GM12878 (cell line): ENCODE results near the gene PPP2R3A.

Experiments
- ASH2L ChIP-seq: fragments of 300-600, 200-600 bp; sonication (generic); IDR thresholded peaks from 2 replicates; pipeline ENCODE4 v1.6.1; 2017; ENCODE audit warnings: low read depth, mild to moderate bottlenecking, borderline replicate concordance
- BCLAF1 ChIP-seq: fragments of 450-650 bp; IDR thresholded peaks from 2 replicates; pipeline ENCODE4 v1.6.1; 2017; ENCODE audit warnings: antibody characterized with exemption, mild to moderate bottlenecking, moderate library complexity
- BRCA1 ChIP-seq: IDR thresholded peaks from 2 replicates; pipeline ENCODE4 v1.6.1; 2011; ENCODE audit warnings: low read depth, low read length, improper control_type of control experiment
- CHD2 ChIP-seq: IDR thresholded peaks from 2 replicates; pipeline ENCODE4 v1.6.1; 2011; ENCODE audit warnings: low read depth, low read length, improper control_type of control experiment, borderline replicate concordance
- CTCF ChIP-seq, 3 experiments: IDR thresholded peaks in 2 of 3; conservative IDR thresholded peaks in 1 of 3; 2 replicates each; pipeline ENCODE4 v1.5.1; 2011; ENCODE audit warnings: low read depth in 3 of 3, low read length in 3 of 3, mild to moderate bottlenecking in 3 of 3, control low read depth in 2 of 3, moderate library complexity in 2 of 3, inconsistent platforms in 1 of 3, mixed read lengths in 1 of 3; ENCODE audit not compliant: control insufficient read depth in 2 of 3, insufficient read depth in 1 of 3; ENCODE audit errors: extremely low read depth in 1 of 3
- HDGF ChIP-seq: fragments of 450-650 bp; IDR thresholded peaks from 2 replicates; pipeline ENCODE4 v1.6.1; 2016; ENCODE audit warnings: antibody characterized with exemption
- MEF2A ChIP-seq: IDR thresholded peaks from 2 replicates; pipeline ENCODE4 v1.6.1; 2011; ENCODE audit warnings: low read depth, mild to moderate bottlenecking, low read length, moderate library complexity; ENCODE audit not compliant: insufficient read depth
- NR2F1 ChIP-seq: fragments of 450-650 bp; conservative IDR thresholded peaks from 2 replicates; pipeline ENCODE4 v1.6.1; 2017; ENCODE audit warnings: mild to moderate bottlenecking
- RFX5 ChIP-seq: IDR thresholded peaks from 2 replicates; pipeline ENCODE4 v1.6.1; 2011; ENCODE audit warnings: low read depth, low read length, improper control_type of control experiment
- SP1 ChIP-seq: IDR thresholded peaks from one replicate; pipeline ENCODE4 v1.6.1; 2011; ENCODE audit warnings: low read depth, low read length
- SUZ12 ChIP-seq: fragments of 200-600 bp; sonication (generic); IDR thresholded peaks from one replicate; pipeline ENCODE4 v1.6.1; 2018; ENCODE audit warnings: antibody characterized with exemption, mild to moderate bottlenecking; ENCODE audit not compliant: unreplicated experiment
- TAF1 ChIP-seq: IDR thresholded peaks from 2 replicates; pipeline ENCODE4 v1.6.1; 2011; ENCODE audit warnings: mild to moderate bottlenecking, low read depth, low read length, borderline replicate concordance
- ZNF687 ChIP-seq: fragments of 450-650 bp; IDR thresholded peaks from 2 replicates; pipeline ENCODE4 v1.6.1; 2017; ENCODE audit warnings: mild to moderate bottlenecking, moderate library complexity

- TF ChIP-seq BCLAF1 (no peak), CHD2 (no peak), CTCF (IDR thresholded peaks at IDR 0.05 in 2 of 3, conservative IDR thresholded peaks at IDR 0.05 in 1 of 3; ENCODE audit: control insufficient read depth in 2 of 3, extremely low read depth in 1 of 3, insufficient read depth in 1 of 3, low read depth in 3 of 3, low read length in 3 of 3) (no peak), SUZ12 (no peak), ZNF687 (no peak), TAF1 (no peak), MEF2A (no peak), RFX5 (no peak), HDGF (no peak), ASH2L (no peak), NR2F1 (no peak), BRCA1 (no peak), SP1 (no peak)
Measured at GRCh38 chr3:136187868-136188267, 222.3 kb downstream of the PPP2R3A start.
